ENCODE data around the gene ADSS1.

The ADSS1 gene

GRCh38 chr14:104793703-104793959 is 69.6 kb downstream of the ADSS1 start:
- DNase-seq (ENCODE audit: low read depth in 1 of 2, low spot score in 1 of 2): no peak

- DNase-seq (ENCODE audit: low read depth in 1 of 2, low spot score in 1 of 2): peak in 1 of 2 donors; percentile 21
Observed at GRCh38 chr14:104794099-104794498, 70.1 kb downstream of the ADSS1 start.

- DNase-seq (ENCODE audit: low read depth in 1 of 2, low spot score in 1 of 2): no peak
Observed at GRCh38 chr14:104794631-104794992, 70.6 kb downstream of the ADSS1 start.

- no peak for DNase-seq (ENCODE audit: low read depth in 1 of 2, low spot score in 1 of 2)
Observed at GRCh38 chr14:104794993-104795780, 71.2 kb downstream of the ADSS1 start, which contains the start of gene AKT1. Gene AKT1 (minus strand): TSS chr14:104795748. CDS start chr14:104792643, 3,105 bp downstream.

GRCh38 chr14:104795781-104796686 is 72.0 kb downstream of the ADSS1 start:
- DNase-seq (ENCODE audit: low read depth in 1 of 2, low spot score in 1 of 2): peak; percentile 40 to 57

- no peak for DNase-seq (ENCODE audit: low read depth in 1 of 2, low spot score in 1 of 2)
Observed at GRCh38 chr14:104796687-104797081, 72.7 kb downstream of the ADSS1 start.
